Endothelial cell of umbilical vein (primary cell): ENCODE measurements around the gene ATXN7L1. TPM values are rescaled to one million over a fixed set of nuclear protein-coding genes. Genes with fewer than 3 reads are reported as not detected.

Experiments used
- BruUV-seq: library from RNA; stranded (reverse); fragments of 400-500 nt; replicated peaks from 2 replicates; lab custom pipeline; 2021; lab: Mats Ljungman, UMichigan
- CTCF ChIA-PET: fragments of 300-600, 350-600 bp; sonication (Branson Sonifier 250); formaldehyde crosslinking; loops from one replicate; lab custom pipeline; 2021; ENCODE audit warnings: antibody characterized with exemption, inconsistent platforms; lab: Charles Lee
- POLR2A ChIA-PET: fragments of 300-600, 350-600 bp; sonication (Branson Sonifier 250); formaldehyde crosslinking; loops from one replicate; lab custom pipeline; 2021; ENCODE audit warnings: antibody characterized with exemption, inconsistent platforms; lab: Charles Lee
- DNase-seq: peaks from one replicate; pipeline ENCODE4 v3.0.0-alpha.2; 2011; ENCODE audit warnings: low read depth, low spot score
- FAIRE-seq: peaks from 2 replicates; lab custom pipeline; 2011; peaks lifted over from hg19 to GRCh38; lab: Jason Lieb, UNC
- H2AFZ ChIP-seq: 2 replicates; pipeline ENCODE4 v1.6.0; 2012; ENCODE audit warnings: low read depth, low read length, control low read depth, inconsistent platforms
- H3K27ac ChIP-seq: 2 replicates; pipeline ENCODE4 v1.5.1; 2011; ENCODE audit warnings: low read depth, mild to moderate bottlenecking, control low read depth, low read length, moderate library complexity; ENCODE audit not compliant: insufficient read depth
- H3K27me3 ChIP-seq, 2 experiments: 2 replicates each; pipeline versions ENCODE4 v1.6.0 to v1.6.1; 2011; ENCODE audit warnings: low read length in 2 of 2, mixed read lengths in 1 of 2; ENCODE audit not compliant: control insufficient read depth in 2 of 2, insufficient read depth in 2 of 2
- H3K36me3 ChIP-seq, 2 experiments: 2 replicates in 1 of 2; 3 replicates in 1 of 2; pipeline ENCODE4 v1.5.1; 2011; ENCODE audit warnings: low read length in 2 of 2, mild to moderate bottlenecking in 1 of 2, moderate library complexity in 1 of 2; ENCODE audit not compliant: control insufficient read depth in 2 of 2, insufficient read depth in 2 of 2; ENCODE audit errors: extremely low read depth in 1 of 2
- H3K4me1 ChIP-seq: 3 replicates; pipeline ENCODE4 v1.5.1; 2011; ENCODE audit warnings: mild to moderate bottlenecking, low read length; ENCODE audit not compliant: control insufficient read depth, insufficient read depth; ENCODE audit errors: extremely low read depth
- H3K4me2 ChIP-seq: 2 replicates; pipeline ENCODE4 v1.6.1; 2011; ENCODE audit warnings: low read length, control low read depth, mixed read lengths; ENCODE audit not compliant: insufficient read depth
- H3K4me3 ChIP-seq, 3 experiments: fragments of 200-600 bp in 1 of 3; sonication (generic), shearing (Covaris generic) in 1 of 3; replicated peaks in 1 of 3; 2 replicates each; pipeline ENCODE4 v1.5.1; 2011 to 2016; ENCODE audit warnings: control low read depth in 3 of 3, low read length in 3 of 3, mild to moderate bottlenecking in 2 of 3, inconsistent platforms in 1 of 3, low read depth in 1 of 3, moderate library complexity in 1 of 3; ENCODE audit not compliant: insufficient read depth in 1 of 3
- H3K79me2 ChIP-seq: 2 replicates; pipeline ENCODE4 v1.6.0; 2012; ENCODE audit warnings: low read length, inconsistent platforms; ENCODE audit not compliant: control insufficient read depth, insufficient read depth
- H3K9ac ChIP-seq: replicated peaks from 2 replicates; pipeline ENCODE3; 2011; ENCODE audit warnings: low read length, control low read depth; ENCODE audit not compliant: insufficient read depth; ENCODE audit errors: extremely low read depth
- H3K9me1 ChIP-seq: replicated peaks from 3 replicates; pipeline ENCODE4 v1.6.0; 2011; ENCODE audit warnings: mild to moderate bottlenecking, low read length; ENCODE audit not compliant: control insufficient read depth, insufficient read depth; ENCODE audit errors: extremely low read depth
- H3K9me3 ChIP-seq: replicated peaks from 2 replicates; pipeline ENCODE4 v1.5.1; 2012; ENCODE audit warnings: low read length, inconsistent platforms; ENCODE audit not compliant: control insufficient read depth, insufficient read depth
- H4K20me1 ChIP-seq: replicated peaks from 2 replicates; pipeline ENCODE3; 2011; ENCODE audit warnings: mild to moderate bottlenecking, low read length; ENCODE audit not compliant: control insufficient read depth, insufficient read depth; ENCODE audit errors: extremely low read depth
- CTCF ChIP-seq, 2 donors: IDR thresholded peaks; 1 replicate in 1 of 2; 2 replicates in 1 of 2; pipeline ENCODE4 v1.5.1; 2011; ENCODE audit warnings: low read length in 2 of 2, mild to moderate bottlenecking in 2 of 2, moderate library complexity in 2 of 2, control low read depth in 1 of 2, inconsistent platforms in 1 of 2, low read depth in 1 of 2; ENCODE audit not compliant: insufficient read depth in 1 of 2; ENCODE audit errors: extremely low read depth in 1 of 2
- EZH2 ChIP-seq: IDR thresholded peaks from 2 replicates; pipeline ENCODE4 v1.6.1; 2012; ENCODE audit warnings: borderline replicate concordance, low read depth, mild to moderate bottlenecking, moderate library complexity, low read length, inconsistent platforms; ENCODE audit not compliant: severe bottlenecking
- FOS ChIP-seq: IDR thresholded peaks from 2 replicates; pipeline ENCODE4 v1.6.1; 2011; ENCODE audit warnings: mild to moderate bottlenecking, low read length, moderate library complexity, borderline replicate concordance; ENCODE audit not compliant: insufficient read depth
- GATA2 ChIP-seq: IDR thresholded peaks from 2 replicates; pipeline ENCODE4 v1.7.0; 2011; ENCODE audit warnings: low read depth, mild to moderate bottlenecking, moderate library complexity, mixed read lengths, low read length; ENCODE audit not compliant: insufficient read length, insufficient read depth
- JUN ChIP-seq: IDR thresholded peaks from 2 replicates; pipeline ENCODE4 v1.6.1; 2011; ENCODE audit warnings: borderline replicate concordance, low read depth; ENCODE audit not compliant: insufficient read length, insufficient read depth
- MAX ChIP-seq: IDR thresholded peaks from 2 replicates; pipeline ENCODE4 v1.6.1; 2011; ENCODE audit not compliant: insufficient read depth, insufficient read length
- MYC ChIP-seq: IDR thresholded peaks from one replicate; pipeline ENCODE4 v1.6.1; 2011; ENCODE audit warnings: mild to moderate bottlenecking, low read depth, low read length
- POLR2A ChIP-seq: IDR thresholded peaks from 2 replicates; pipeline ENCODE4 v1.6.1; 2012; ENCODE audit warnings: low read depth, mild to moderate bottlenecking, control low read depth, low read length
- dilution Hi-C: fragments of 300-500 bp; cut with MboI; formaldehyde crosslinking; loops from one replicate; pipeline ENCODE4 v1.15.0; 2019; ENCODE audit warnings: low sequenced_read_pairs; ENCODE audit not compliant: extremely low pct_ligation_motif_present
- intact Hi-C: fragments of 100-400 bp; cut with micrococcal nuclease; formaldehyde crosslinking; loops from one replicate; pipeline ENCODE4 v1.10.0; 2022
- polyA plus RNA-seq, 4 experiments: library from polyadenylated mRNA; depleted of rRNA in 3 of 4; stranded (reverse) in 3 of 4; unstranded in 1 of 4; fragments of >200 nt; gene quantifications; 2 replicates each; pipeline versions ENCODE4 v1.2.1 to v1.2.3, GENCODE V29; 2011 to 2012; ENCODE audit warnings: missing spikeins in 1 of 4
- total RNA-seq: library from RNA; stranded (reverse); gene quantifications from 2 replicates; pipeline ENCODE4 v1.2.3, GENCODE V29; 2021

ATXN7L1 gene
- total and polyA plus RNA-seq, 2 donors (not counting 3 experiments of a cell fraction or from before 2014, with no cell fraction given): 4.6 to 15.6 TPM

GRCh38 chr7:105613611-105614330 is 262.6 kb downstream of the ATXN7L1 start:
- intact Hi-C loops: no loop called here
- H3K4me3 ChIP-seq: no peak overlapping the region
- DNase-seq (no peak), FAIRE-seq (no peak)
- peaks cover 0 to 6% of the 10 kb centered on the region in 2 experiments for H3K36me3 ChIP-seq
- CTCF ChIA-PET: no interaction called here
- POLR2A ChIA-PET: no interaction called here
- no peak overlapping the region for H3K27ac ChIP-seq
- H3K79me2 ChIP-seq: no peaks in the 10 kb centered on the region
- no peaks in the 10 kb centered on the region for H3K9me1 ChIP-seq
- H3K4me2 ChIP-seq: no peak overlapping the region
- H4K20me1 ChIP-seq: no peaks in the 10 kb centered on the region
- BruUV-seq: no TSS peak
- H3K9ac ChIP-seq: no peak overlapping the region
- no peak for TF ChIP-seq EZH2
- no peak for TF ChIP-seq JUN
- no peak for TF ChIP-seq MYC
- TF ChIP-seq CTCF (IDR thresholded peaks at IDR 0.05; ENCODE audit: extremely low read depth in 1 of 2, insufficient read depth in 1 of 2, low read depth in 1 of 2, low read length in 2 of 2): no peak
- TF ChIP-seq MAX: no peak
- no peak for TF ChIP-seq POLR2A
- TF ChIP-seq FOS: no peak
- no peak for TF ChIP-seq GATA2
- H3K9me3 ChIP-seq: no peaks in the 10 kb centered on the region
- no peaks in the 10 kb centered on the region for H3K27me3 ChIP-seq
- no peak overlapping the region for H2AFZ ChIP-seq
- dilution Hi-C loops: no loop called here
- no peaks in the 10 kb centered on the region for H3K4me1 ChIP-seq
